Measurements from ENCODE around the gene GUCY1B1. TPM values are rescaled to one million over a fixed set of nuclear protein-coding genes. Genes with fewer than 3 reads are reported as not detected.

The GUCY1B1 gene
- total and polyA plus RNA-seq, 12 donors, result 10.7 to 29.9 (median 17.1) TPM

- Histone ChIP-seq H3K27me3 (peaks cover 0 to 7% (median 0%) of the 10 kb centered on the region in 7 donors), H3K4me3 (no peak overlapping the region), H3K36me3 (no peaks in the 10 kb centered on the region), H3K4me1 (no peaks in the 10 kb centered on the region), H3K27ac (no peak overlapping the region), H3K9me3 (no peaks in the 10 kb centered on the region)
- no peak for TF ChIP-seq CTCF (IDR thresholded peaks at IDR 0.05)
- 83 to 90% methylated on average over 4 of the region's 4 CpGs for WGBS, 2 donors
- intact Hi-C loops (cut with DNase I), result no loop called here
- DNase-seq, result no peak
- no peak for ATAC-seq
Measured at GRCh38 chr4:155820887-155821518, 62.2 kb downstream of the GUCY1B1 start.

GRCh38 chr4:155822572-155822971 is 63.8 kb downstream of the GUCY1B1 start:
- DNase-seq (no peak), ATAC-seq (no peak)
- Histone ChIP-seq H3K36me3 (no peaks in the 10 kb centered on the region), H3K27ac (no peak overlapping the region), H3K27me3 (peaks cover 0 to 11% (median 0%) of the 10 kb centered on the region in 7 donors), H3K4me3 (no peak overlapping the region), H3K9me3 (no peaks in the 10 kb centered on the region), H3K4me1 (no peaks in the 10 kb centered on the region)
- TF ChIP-seq CTCF (IDR thresholded peaks at IDR 0.05), result no peak
- intact Hi-C loops (cut with DNase I), result no loop called here
- 78 to 79% methylated on average over 3 of the region's 3 CpGs for WGBS, 2 donors

- no peak for TF ChIP-seq CTCF (IDR thresholded peaks at IDR 0.05)
- Histone ChIP-seq H3K36me3 (no peaks in the 10 kb centered on the region), H3K4me3 (no peak overlapping the region), H3K9me3 (no peaks in the 10 kb centered on the region), H3K27me3 (peaks cover 0 to 11% (median 0%) of the 10 kb centered on the region in 7 donors), H3K4me1 (no peaks in the 10 kb centered on the region), H3K27ac (no peak overlapping the region)
- intact Hi-C loops (cut with DNase I), result no loop called here
- WGBS, 2 donors, result 86 to 95% methylated on average over 3 of the region's 3 CpGs
- DNase-seq (no peak), ATAC-seq (no peak)
Measured at GRCh38 chr4:155828628-155829027, 69.8 kb downstream of the GUCY1B1 start.

- no peaks in the 10 kb centered on the region for H3K27me3 ChIP-seq
- no peaks in the 10 kb centered on the region for H3K36me3 ChIP-seq
- H3K4me1 ChIP-seq, result no peaks in the 10 kb centered on the region
- no peak for ATAC-seq
- no peak overlapping the region for H3K4me3 ChIP-seq
- H3K9me3 ChIP-seq, result no peaks in the 10 kb centered on the region
- intact Hi-C loops (cut with DNase I), result no loop called here
- H3K27ac ChIP-seq, result no peak overlapping the region
- no peak for TF ChIP-seq CTCF (IDR thresholded peaks at IDR 0.05)
- DNase-seq, result no peak
Measured at GRCh38 chr4:155832664-155833063, 73.8 kb downstream of the GUCY1B1 start.
